H1 (cell line): ENCODE results near the gene ARHGAP12. TPM values are rescaled to one million over a fixed set of nuclear protein-coding genes. Genes with fewer than 3 reads are reported as not detected.

Experiments
- CHD2 ChIP-seq: IDR thresholded peaks from 2 replicates; pipeline ENCODE4 v1.6.1; 2012; ENCODE audit warnings: low read length, improper control_type of control experiment
- GTF2F1 ChIP-seq: IDR thresholded peaks from 2 replicates; pipeline ENCODE4 v1.6.1; 2012; ENCODE audit warnings: low read depth, low read length, improper control_type of control experiment, borderline replicate concordance
- RFX5 ChIP-seq: IDR thresholded peaks from 2 replicates; pipeline ENCODE4 v1.6.1; 2011; ENCODE audit warnings: low read depth, low read length, improper control_type of control experiment, borderline replicate concordance
- TAF7 ChIP-seq: optimal IDR thresholded peaks from 2 replicates; pipeline ENCODE3; 2011; ENCODE audit warnings: low read depth, mild to moderate bottlenecking, inconsistent platforms, low read length, moderate library complexity, borderline replicate concordance
- polyA plus RNA-seq, 7 experiments: library from polyadenylated mRNA; depleted of rRNA in 3 of 7; stranded (reverse) in 5 of 7; unstranded in 2 of 7; fragments of >200 nt in 5 of 7; fragments of 200-250 nt in 2 of 7; gene quantifications; 1 replicate in 5 of 7; 2 replicates in 1 of 7; 4 replicates in 1 of 7; pipeline versions ENCODE4 v1.2.1 to v1.2.3, GENCODE V29; 2011 to 2013; ENCODE audit warnings: missing spikeins in 2 of 7, mixed read lengths in 2 of 7
- total RNA-seq: library from RNA; stranded (reverse); fragmentation: NEBNext Ultra II Directional; extraction: Animal tissue kit (Norgen Biotek cat#: 25700); gene quantifications from 2 replicates; pipeline ENCODE4 v1.2.1, GENCODE V29; 2021
- TF ChIP-seq, protein P1 (sequence below): IDR thresholded peaks from 2 replicates; pipeline ENCODE4 v1.6.1; 2012; ENCODE audit warnings: inconsistent platforms

The ARHGAP12 gene
- total and polyA plus RNA-seq, 2 of the 8 experiments (the other 6 are each of a cell fraction or from before 2014, with no cell fraction given) = 10.1 to 39.0 TPM

DNA sequence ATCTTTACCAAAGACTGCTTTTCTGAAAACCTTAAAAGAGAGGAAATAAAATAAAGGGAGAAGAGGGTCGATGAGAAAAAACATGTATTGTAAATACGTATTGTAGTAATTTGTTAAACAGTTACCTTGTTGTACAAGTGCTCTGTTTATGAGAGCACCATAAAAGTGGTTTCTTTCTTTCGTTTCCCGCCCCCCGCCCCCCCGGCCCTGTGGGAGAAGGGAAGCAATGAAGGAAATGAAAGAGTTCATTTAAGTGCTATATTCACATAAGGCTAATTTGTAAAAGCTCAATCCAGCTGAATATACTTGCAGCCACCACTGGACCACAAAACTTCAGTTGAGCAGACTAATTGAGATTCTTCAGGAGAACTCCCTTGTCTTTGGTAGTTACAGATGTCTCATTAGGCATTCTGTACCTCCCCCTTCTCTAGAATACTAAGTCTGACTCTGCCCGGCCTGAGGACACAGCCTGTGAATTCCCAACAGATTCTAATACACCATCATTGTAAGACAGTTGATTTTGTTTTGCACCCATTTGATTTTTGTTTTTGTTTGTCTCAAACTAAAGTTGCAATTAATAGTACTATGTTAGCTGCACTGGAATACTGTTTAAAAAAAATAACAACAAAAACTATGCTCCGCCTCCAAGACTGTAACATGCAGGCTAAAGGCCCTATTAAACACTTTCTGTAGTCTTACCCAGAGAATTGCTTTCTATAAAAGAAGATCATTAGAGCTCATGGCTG, 124.9 kb downstream of the ARHGAP12 start (continued):
- no peak for TF ChIP-seq RFX5
- TF ChIP-seq CHD2 = no peak
- TF ChIP-seq TAF7 = no peak
- TF ChIP-seq, protein P1, sequence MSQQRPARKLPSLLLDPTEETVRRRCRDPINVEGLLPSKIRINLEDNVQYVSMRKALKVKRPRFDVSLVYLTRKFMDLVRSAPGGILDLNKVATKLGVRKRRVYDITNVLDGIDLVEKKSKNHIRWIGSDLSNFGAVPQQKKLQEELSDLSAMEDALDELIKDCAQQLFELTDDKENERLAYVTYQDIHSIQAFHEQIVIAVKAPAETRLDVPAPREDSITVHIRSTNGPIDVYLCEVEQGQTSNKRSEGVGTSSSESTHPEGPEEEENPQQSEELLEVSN = no peak
- no peak for TF ChIP-seq GTF2F1
